NCI-H1105 treated with DMSO at 0.1 percent for 48 hours (cell line): ENCODE results near the gene PIRT.
"Not testable (repeated sequence)": the region's sequence is repeated elsewhere in the genome, so short reads cannot be mapped to it uniquely, and the experiment has no call there.

Experiments
- DNase-seq: peaks from one replicate; lab custom pipeline; 2025; lab: John Stamatoyannopoulos, UW

Gene PIRT

DNA sequence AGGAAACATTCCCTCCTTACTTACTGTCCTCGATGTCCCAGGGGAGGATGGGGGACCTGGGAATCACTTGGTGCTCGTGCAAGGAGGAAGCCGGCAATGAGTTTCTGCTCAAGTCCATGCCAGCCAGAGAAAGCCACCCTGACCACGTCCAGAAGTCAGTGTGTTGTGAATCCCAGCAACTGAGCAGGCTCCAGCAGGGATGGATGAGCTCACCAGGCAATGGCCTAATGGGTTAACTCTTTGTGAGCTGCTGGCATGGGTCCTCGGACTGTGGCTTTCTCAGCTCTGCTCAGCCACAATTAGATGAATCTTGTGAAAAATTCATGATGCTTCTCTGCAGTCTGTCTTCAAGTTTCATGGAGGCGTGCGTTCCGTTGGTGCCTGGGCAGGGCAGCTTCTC lies at the start of gene PIRT:
Gene PIRT (minus strand): TSS at position 167 of the 400 bp plus-strand sequence. CDS start 12,442 bp downstream, outside the sequence.
- no peak for DNase-seq

DNA sequence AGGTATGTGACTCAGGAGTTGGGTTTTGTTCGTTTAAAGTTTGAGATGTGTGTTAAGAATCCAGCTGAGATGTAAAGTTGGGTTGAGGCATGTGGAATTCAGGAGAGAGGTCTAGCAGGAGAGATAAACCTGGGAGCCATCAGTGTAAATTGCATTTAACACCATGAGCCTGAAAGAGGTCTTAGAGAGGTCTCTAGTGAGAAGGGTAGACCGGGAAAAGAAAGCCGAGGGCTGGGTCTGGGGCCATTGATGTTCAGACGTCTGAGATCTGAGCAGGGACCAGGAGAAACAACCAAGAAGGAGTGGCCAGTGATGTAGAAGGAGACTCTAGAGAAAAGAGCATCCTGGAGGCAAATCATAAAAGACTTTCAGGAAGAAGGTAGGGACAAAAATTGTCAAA lies 44.1 kb upstream of the PIRT start:
- no peak for DNase-seq

- no peak for DNase-seq
Observed at GRCh38 chr17:10879190-10879836, 41.4 kb upstream of the PIRT start.

GRCh38 chr17:10875984-10876555 lies 38.2 kb upstream of the PIRT start:
- peak; percentile 53 for DNase-seq

DNA sequence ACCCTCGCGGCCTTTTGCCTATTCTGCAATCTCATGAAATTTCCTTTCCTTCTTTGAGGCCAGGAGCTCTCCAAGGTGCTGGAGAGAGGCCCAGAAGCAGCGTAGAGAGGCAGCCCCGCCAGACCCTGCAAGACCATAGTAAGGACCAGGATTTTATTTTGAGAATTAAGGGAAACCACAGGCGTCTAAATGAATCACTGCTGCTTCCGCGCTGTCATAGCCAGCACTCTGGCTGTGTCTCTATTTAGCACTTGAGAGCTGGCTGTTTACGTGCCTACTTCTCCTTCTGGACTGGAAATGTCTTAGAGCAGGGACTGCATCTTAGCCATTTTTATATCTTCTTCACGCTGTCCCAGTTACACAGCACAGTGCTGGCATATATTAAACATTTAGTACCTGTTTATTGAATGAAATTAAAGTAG lies 37.6 kb upstream of the PIRT start:
- no peak for DNase-seq

DNA sequence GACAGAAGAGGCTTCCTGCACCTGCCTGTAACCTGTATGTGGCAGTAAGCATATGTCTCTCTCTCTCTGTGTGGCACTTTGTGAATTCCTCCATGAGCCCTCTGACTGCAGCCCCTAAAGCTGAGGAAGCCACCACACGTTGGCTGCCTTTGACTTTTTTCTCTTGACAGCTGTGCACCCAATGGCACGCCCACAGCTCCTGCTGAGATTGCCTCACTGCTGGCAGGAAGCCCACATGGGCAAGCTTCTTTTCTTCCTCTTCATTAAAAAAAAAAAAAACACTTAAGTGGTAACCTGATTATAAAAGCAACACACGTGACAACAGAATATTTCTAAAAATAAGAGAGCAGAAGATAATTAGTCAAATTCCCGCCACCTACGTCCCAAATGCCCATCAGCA lies 34.0 kb upstream of the PIRT start:
- DNase-seq: peak; percentile 34

GRCh38 chr17:10870336-10871050 lies 32.6 kb upstream of the PIRT start:
- no peak for DNase-seq

- DNase-seq: not testable (repeated sequence)
Observed at GRCh38 chr17:10868744-10869143, 30.9 kb upstream of the PIRT start.

DNA sequence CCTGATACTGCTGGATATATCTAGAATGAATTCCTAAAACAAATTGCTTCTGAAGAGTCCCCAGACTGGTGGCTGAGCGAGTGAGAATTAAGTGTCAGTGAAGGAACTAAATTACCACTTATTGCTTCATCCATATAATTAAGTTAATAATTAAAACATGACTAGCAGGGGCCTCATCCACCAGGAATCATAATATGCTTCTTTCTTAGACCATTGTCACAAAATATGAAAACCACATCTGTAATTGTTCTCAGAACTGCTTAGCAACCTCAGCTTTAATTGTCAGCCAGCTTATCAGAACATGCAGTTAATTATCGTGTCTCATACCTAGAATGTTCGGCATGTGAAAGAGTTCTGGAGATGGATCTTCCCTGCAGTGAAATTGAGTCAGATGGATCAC lies 21.2 kb upstream of the PIRT start:
- no peak for DNase-seq

DNA sequence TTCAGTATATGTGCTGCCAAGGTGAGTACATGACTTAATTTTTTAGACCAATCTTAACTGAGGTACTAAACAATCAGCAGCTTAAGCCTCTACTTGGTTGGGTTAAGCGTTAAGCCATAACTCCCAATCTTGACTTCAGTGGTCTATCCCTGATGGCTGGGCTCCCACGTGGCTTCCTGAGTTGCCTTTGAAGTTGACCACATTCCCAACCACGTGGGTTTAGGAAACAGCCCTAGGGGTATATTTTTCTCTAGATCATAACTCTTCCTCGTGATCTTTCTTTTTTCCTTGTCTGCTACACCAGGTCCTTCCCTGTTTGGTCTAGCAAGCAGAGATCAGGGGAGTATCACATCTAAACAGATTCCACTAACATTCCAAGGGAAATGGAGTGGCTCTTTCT lies 20.1 kb upstream of the PIRT start:
- DNase-seq: no peak

- not testable (repeated sequence) for DNase-seq
Observed at GRCh38 chr17:10846636-10847035, 8.7 kb upstream of the PIRT start.

GRCh38 chr17:10845388-10845751 lies 7.5 kb upstream of the PIRT start:
- no peak for DNase-seq

DNA sequence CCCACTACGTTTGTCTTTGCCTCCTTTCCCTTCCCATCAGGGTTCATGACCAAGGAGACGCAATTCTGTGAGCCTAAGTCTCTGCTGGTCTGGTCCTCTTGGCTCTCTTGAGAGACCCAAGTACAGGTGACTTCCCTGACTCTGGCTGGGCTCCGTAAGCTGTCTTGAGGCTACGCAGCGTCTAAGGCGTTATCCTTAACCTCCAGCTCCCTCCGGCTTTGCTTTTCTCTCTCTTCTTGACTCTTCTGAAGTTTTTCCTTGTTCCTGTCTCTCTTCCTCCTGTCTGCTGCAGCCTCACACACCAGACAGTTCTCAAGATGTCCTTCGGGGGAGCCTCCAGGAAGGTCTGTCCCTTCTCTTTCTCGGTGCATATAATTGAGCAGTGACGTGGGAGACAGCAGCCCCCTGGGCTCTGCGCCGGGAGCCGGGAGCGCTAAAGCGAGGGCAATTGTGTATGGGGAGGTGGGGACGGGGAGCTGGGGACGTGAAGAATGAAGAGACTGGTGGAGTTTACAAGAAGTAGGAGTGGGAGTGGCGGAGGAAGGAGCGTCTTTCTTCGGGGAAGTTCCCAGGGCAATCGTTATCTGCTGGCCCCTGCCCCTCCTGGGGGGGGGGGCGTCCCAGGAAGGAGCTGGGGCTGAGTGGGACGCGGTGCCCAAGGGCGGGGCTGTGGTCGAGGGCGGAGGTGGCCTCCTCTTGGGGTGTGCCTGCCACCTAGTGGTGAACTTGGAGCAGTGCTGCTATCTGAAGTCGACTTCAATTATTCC lies 6.9 kb upstream of the PIRT start:
- peak; percentile 74 for DNase-seq

DNA sequence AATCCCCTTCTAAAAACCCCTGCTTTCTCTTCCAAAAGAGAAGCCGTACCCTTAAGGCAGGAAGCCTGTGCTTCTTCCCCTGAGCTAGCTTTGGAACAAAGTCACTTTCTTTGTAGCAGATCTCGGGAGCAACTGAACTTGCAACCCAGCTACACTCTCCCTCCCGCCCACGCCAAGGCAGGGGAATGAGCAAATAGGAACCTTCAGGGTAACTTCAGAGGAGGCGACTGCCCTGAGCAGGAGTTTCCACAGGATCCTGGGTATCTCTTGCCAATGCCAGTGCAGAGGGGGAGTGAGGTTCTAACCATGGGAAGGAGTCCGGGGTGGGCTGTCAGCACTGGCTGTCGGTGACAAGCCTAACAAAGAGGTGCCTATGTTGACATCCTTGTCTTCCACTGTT lies 5.9 kb upstream of the PIRT start:
- DNase-seq: no peak

GRCh38 chr17:10842658-10843057 lies 4.8 kb upstream of the PIRT start:
- DNase-seq: no peak

DNA sequence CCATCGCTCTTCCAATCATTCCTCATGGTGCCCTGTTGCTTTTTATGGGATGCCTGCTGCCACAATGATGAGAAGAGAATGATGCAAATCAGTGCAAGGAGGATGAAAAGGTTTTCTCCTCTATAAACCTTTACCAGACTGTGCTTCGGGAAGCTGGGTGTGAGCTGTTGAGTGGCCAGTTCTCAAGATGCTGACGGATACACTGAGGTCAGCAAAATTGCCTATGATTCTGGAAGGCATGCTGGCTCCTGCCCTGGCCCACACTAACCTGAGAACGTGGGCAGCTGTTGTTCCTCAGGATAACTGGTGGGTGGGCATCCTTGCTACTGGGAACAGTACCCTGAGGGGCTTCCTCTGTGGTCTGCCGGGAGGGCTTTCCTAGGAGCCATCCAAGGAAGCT lies 795 bp upstream of the PIRT start:
- no peak for DNase-seq

- peak; percentile 49 for DNase-seq
Observed at GRCh38 chr17:10836966-10837590, 809 bp downstream of the PIRT start.

DNA sequence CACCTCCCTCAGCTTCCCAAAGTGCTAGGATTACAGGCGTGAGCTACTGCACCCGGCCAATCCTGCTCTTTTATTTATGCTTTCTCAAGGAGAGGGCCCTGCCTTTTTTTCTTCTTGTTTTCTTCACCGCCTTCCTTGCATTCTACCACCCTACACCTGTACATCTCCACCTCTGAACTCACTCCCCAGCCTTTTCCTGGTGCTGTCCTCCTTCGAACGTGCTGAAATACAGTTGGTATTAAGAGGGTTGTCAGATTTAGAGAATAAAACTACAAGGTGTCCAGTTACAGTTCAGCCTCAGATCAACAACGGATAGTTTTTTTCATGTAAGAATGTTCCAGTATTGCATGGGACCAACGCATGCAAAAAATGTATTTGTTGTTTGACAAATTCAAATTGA lies 1.7 kb downstream of the PIRT start:
- DNase-seq: no peak

DNA sequence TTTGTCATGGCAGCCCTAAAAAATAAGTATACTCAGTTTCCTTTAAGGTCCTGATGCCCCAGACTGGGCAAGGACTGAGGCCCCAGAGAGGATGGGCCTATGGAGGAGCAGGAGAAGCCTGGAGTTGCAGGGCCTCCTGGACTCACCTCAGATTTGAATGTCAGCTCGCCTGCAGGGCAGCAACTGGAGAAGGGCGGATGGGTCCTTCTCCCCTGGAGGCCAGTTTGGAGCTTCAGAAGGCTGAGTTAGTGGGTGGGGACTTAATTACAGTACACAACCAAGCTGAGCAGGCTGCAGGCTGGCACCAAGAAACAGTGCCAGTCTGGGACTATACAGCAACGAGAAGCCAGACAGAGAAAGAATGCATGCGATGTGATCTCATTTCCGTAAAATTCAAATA lies 6.2 kb downstream of the PIRT start:
- DNase-seq: no peak

GRCh38 chr17:10827898-10828552 lies 9.9 kb downstream of the PIRT start:
- DNase-seq: no peak

- DNase-seq: no peak
Observed at GRCh38 chr17:10824874-10825273, 13.0 kb downstream of the PIRT start.

- DNase-seq: no peak
Observed at GRCh38 chr17:10821770-10822169, 16.1 kb downstream of the PIRT start.
